Activated T-helper 1 cell treated with anti-CD3 and anti-CD28 coated beads, Interleukin-12 subunit alpha, Interleukin-12 subunit beta, Interleukin-2, Interleukin-4 antibody, amounts not matched to agents 30 ng/mL and 10 ng/mL and 1 ng/mL, durations not matched to agents 14 hours and 24 hours and 36 hours (primary cell): Measurements from ENCODE around the gene SH3RF3. TPM values are rescaled to one million over a fixed set of nuclear protein-coding genes. Genes with fewer than 3 reads are reported as not detected.
A peak's percentile ranks its signal among the peaks of the same experiment; 100 is the strongest.

Experiments used
- DNase-seq: peaks from one replicate; pipeline ENCODE4 v3.0.0; 2021; ENCODE audit warnings: low spot score
- H3K27ac Mint-ChIP-seq: one replicate; pipeline ENCODE4 v1.8.0; 2021; ENCODE audit warnings: mild to moderate bottlenecking, mixed read lengths
- H3K27me3 Mint-ChIP-seq: one replicate; pipeline ENCODE4 v1.8.0; 2022; ENCODE audit warnings: mild to moderate bottlenecking, moderate library complexity, mixed read lengths; ENCODE audit not compliant: insufficient read depth
- H3K36me3 Mint-ChIP-seq: one replicate; pipeline ENCODE4 v1.8.0; 2021; ENCODE audit warnings: low read depth, mixed read lengths
- H3K4me1 Mint-ChIP-seq: one replicate; pipeline ENCODE4 v1.8.0; 2021; ENCODE audit warnings: low read depth, mixed read lengths
- H3K4me3 Mint-ChIP-seq: one replicate; pipeline ENCODE4 v1.8.0; 2021; ENCODE audit warnings: mild to moderate bottlenecking, moderate library complexity, mixed read lengths
- H3K9me3 Mint-ChIP-seq: one replicate; pipeline ENCODE4 v1.8.0; 2021; ENCODE audit warnings: mixed read lengths
- intact Hi-C: fragments of 100-400 bp; cut with micrococcal nuclease; formaldehyde crosslinking; loops from one replicate; pipeline ENCODE4 v1.15.1; 2024
- total RNA-seq: library from RNA; stranded (reverse); gene quantifications from 2 replicates; pipeline ENCODE4 v1.2.3, GENCODE V29; 2022

The SH3RF3 gene
- total RNA-seq, 1 donor from 2014 or later = 0.39 TPM

DNA sequence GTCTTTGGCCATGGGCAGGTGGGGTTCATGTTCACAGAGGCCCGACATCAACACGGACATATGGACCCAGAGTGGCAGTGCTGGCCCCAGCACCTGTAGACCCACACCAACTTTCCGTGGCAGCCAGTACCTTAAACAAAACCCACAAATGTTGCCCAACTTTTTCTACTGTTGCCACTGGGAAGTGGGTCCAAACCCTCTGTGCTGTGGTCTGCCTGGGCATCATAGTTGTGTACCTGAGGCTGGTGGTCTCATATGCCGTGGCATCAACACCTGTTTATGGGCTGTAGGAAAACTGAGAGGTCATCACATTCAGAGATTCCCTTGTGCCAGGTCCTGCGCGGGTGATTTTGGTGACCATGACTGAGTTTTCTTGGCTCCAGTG, 79.9 kb downstream of the SH3RF3 start:
- H3K27ac Mint-ChIP-seq = no peak overlapping the region
- H3K4me3 Mint-ChIP-seq = no peak overlapping the region
- H3K27me3 Mint-ChIP-seq = peaks cover 71% of the 10 kb centered on the region
- peaks cover 34% of the 10 kb centered on the region for H3K4me1 Mint-ChIP-seq
- no peak for DNase-seq
- no peaks in the 10 kb centered on the region for H3K9me3 Mint-ChIP-seq
- peaks cover 1% of the 10 kb centered on the region for H3K36me3 Mint-ChIP-seq
- intact Hi-C loops = no loop called here

DNA sequence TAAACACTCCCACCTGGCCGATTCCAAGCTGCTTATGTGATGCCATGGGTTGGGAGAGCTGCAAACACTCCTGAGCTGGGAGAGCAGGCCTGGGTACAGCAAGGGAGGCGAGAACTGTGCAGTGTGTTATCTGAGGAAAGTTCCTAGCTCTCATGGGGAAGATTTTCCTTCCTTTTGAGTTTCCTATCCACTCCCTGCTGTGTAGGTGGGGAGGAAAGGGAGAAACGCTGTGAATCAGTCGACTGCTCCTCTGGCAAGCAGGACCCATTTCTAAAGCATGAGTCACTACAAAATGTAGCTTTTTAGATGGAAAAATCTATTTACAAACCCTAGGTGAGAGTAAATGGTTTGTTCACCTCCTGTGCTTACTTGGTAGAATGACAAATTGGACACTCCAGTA, 80.4 kb downstream of the SH3RF3 start:
- Mint-ChIP-seq H3K27ac (no peak overlapping the region), H3K27me3 (peaks cover 70% of the 10 kb centered on the region)
- intact Hi-C loops = no loop called here

DNA sequence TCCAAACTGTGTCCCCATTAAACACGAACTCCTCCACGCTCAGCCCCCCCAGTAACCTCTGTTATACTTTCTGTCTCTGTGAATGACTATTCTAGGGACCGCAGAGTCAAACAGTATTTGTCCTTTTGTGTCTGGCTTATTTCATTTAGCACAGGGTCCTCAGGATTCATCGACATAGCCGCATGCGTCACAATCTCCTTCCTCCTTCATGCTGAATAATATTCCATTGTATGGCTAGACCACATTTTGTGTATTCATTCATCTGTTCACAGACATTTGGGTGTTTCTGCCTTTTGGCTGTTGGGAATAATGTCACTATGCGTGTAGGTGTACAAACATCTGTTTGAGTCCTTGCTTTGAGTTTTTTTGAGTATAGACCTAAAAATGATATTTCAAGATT, 80.9 kb downstream of the SH3RF3 start:
- no peak overlapping the region for H3K27ac Mint-ChIP-seq
- peaks cover 1% of the 10 kb centered on the region for H3K36me3 Mint-ChIP-seq
- peaks cover 70% of the 10 kb centered on the region for H3K27me3 Mint-ChIP-seq
- H3K9me3 Mint-ChIP-seq = no peaks in the 10 kb centered on the region
- no peak for DNase-seq
- intact Hi-C loops = loop anchor here (5.0 to 10.0 kb wide), 4 partner anchors 302 to 763 kb away; partner anchors contain the start of genes CCDC138 and GCC2
- no peak overlapping the region for H3K4me3 Mint-ChIP-seq
- peaks cover 44% of the 10 kb centered on the region for H3K4me1 Mint-ChIP-seq

More for the DNA sequence above, 80.4 kb downstream of the SH3RF3 start:
- Mint-ChIP-seq H3K4me1 (peaks cover 38% of the 10 kb centered on the region), H3K9me3 (no peaks in the 10 kb centered on the region), H3K36me3 (peaks cover 1% of the 10 kb centered on the region), H3K4me3 (no peak overlapping the region)
- DNase-seq = no peak

DNA sequence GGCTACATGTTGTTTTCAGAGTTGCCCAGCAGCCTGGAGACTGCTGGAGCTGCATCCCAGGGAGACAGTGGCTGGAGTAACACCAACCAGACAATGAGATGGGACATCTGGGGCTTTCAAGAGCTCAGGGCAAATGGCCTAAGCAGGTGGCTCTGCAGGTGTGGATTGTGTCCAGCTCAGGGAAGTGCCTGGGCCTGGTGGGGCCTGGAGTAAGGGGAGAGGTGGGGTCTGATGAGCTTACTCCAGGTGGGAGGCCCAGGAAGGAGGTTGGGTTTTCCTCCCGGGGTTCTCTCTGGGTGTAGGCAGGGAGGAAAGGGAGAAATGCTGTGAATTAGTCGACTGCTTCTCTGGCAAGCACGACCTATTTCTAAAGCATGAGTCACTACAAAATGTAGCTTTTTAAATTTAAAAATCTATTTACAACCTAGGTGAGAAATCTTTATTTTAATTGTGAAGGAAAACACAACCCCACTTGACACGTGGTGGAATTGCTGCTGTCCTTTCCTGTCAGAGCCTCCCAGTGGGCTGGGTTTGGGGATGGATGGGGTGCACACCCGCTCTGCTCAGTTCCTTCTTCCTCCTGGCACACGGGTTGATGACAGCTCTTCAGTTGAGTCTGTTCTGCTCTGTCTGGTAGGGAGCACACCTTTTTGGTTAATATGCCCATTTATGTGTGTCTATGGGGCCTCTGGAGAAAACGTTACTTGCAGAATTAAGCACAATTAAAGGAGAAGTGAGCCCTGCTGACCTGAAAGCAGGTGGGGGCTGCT, 81.6 kb downstream of the SH3RF3 start:
- H3K4me1 Mint-ChIP-seq = peaks cover 50% of the 10 kb centered on the region
- no peak overlapping the region for H3K27ac Mint-ChIP-seq
- intact Hi-C loops = loop anchor here (5.0 to 10.0 kb wide), 4 partner anchors 302 to 763 kb away; partner anchors contain the start of genes CCDC138 and GCC2

DNA sequence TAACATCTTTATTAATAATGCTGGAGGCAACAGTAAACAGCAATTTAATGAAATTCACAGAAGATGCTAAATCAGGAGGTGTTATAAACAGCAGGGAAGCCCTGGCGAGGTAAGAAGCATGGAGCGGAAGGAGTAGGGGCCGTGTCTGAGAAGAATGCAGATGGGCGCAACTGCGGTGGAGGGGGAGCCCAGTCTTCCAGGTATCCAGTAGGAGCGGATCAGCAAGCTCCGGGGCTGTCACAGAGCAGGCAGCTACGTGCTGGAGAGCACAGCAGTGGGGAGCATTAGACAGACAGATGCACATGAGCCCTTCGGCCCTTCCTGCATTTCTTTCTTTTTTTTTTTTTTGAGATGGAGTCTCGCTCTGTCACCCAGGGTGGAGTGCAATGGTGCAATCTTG, 82.3 kb downstream of the SH3RF3 start:
- peaks cover 1% of the 10 kb centered on the region for H3K36me3 Mint-ChIP-seq
- no peak overlapping the region for H3K4me3 Mint-ChIP-seq
- intact Hi-C loops = loop anchor here (5.0 to 10.0 kb wide), 4 partner anchors 301 to 764 kb away; partner anchors contain the start of genes CCDC138 and GCC2
- H3K27ac Mint-ChIP-seq = no peak overlapping the region
- H3K4me1 Mint-ChIP-seq = peaks cover 57% of the 10 kb centered on the region
- peaks cover 80% of the 10 kb centered on the region for H3K27me3 Mint-ChIP-seq
- no peak for DNase-seq
- H3K9me3 Mint-ChIP-seq = no peaks in the 10 kb centered on the region

More for the DNA sequence above, 81.6 kb downstream of the SH3RF3 start:
- Mint-ChIP-seq H3K36me3 (peaks cover 1% of the 10 kb centered on the region), H3K9me3 (no peaks in the 10 kb centered on the region), H3K27me3 (peaks cover 76% of the 10 kb centered on the region), H3K4me3 (no peak overlapping the region)
- DNase-seq = no peak

DNA sequence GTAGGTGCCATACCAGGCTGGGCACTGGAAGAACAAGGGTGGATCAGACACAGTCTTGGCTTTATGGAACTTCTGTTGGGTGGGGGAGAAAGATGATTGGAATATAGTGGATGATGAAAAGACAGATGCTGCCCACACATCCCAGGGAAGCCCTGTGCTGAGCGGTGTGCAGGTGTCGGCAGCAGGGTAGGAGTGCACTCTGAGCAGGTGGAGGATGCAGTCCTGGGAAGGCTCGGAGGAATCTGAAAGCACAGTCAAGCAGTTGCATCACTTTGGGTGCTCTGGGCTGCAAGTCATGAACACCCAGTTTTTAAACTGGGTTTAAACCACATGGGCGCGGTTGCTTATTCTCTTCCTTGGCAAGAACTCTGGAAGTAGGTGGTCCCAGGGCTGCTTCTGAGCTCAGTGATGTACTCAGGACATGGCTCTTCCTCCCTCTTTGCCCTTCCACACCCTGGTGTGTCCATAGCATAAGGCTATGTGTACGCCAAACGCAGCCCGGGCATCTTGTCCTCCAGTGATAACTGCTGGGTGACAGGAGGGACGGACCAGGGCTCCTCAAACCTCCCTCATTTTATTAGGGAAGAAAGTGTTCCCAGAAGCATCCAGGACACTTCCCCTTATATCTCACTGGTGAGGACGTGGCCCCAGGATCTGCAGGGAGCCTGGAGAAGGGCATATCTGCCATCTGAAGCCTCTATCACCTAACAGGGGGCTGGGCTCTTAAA, 84.0 kb downstream of the SH3RF3 start:
- Mint-ChIP-seq H3K4me3 (no peak overlapping the region), H3K4me1 (peaks cover 74% of the 10 kb centered on the region), H3K27ac (peak overlapping the region; percentile 93), H3K9me3 (peaks cover 7% of the 10 kb centered on the region), H3K36me3 (peaks cover 1% of the 10 kb centered on the region), H3K27me3 (peaks cover 73% of the 10 kb centered on the region)
- intact Hi-C loops = loop anchor here (5.0 to 10.0 kb wide), 4 partner anchors 299 to 766 kb away; partner anchors contain the start of genes CCDC138 and GCC2
- no peak for DNase-seq

DNA sequence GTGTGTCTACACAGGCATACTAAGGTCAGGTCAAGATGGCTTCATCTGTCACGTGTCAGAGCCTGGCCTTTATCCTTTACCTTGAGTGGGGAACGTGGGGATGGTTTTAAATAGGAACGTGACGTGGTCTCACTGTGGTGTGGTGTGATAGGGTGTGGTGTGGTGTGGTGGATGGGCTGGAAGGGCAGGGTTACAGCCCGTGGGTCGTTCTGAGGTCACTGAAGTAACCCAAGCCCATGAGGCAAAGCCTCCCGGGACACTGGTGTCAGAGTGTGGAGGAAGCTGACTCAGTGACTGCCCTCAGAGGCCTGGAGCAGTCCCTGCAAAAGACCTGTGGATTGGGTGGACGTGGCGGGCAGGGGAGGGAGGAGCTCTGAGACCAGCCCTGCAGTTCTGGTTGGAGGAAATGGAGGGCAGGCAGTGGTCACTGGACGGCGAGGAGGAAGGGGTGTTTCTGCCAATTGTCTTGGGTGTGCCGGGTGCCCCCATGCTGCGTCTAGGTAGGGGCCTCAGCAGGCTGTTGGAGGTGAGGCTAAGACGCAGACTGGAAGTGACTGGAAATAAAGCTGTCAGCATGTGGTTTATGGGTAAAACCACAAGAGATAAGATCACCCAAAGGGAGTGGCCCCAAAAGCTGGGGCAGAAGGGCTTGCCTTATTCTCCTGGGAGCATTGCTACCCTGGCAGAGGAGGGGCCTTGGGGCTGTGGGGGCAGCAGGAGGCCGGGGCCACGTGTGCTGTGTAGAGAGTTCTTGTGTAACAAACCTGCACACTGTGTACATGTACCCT, 84.8 kb downstream of the SH3RF3 start:
- peak; percentile 74 for DNase-seq
- peaks cover 82% of the 10 kb centered on the region for H3K4me1 Mint-ChIP-seq
- H3K36me3 Mint-ChIP-seq = peaks cover 1% of the 10 kb centered on the region
- intact Hi-C loops = loop anchor here (1.0 to 10.0 kb wide), 6 partner anchors 71 to 767 kb away; partner anchors contain the start of genes CCDC138, GCC2 and SH3RF3
- peaks cover 68% of the 10 kb centered on the region for H3K27me3 Mint-ChIP-seq
- H3K9me3 Mint-ChIP-seq = peaks cover 7% of the 10 kb centered on the region
- peak overlapping the region; percentile 72 for H3K4me3 Mint-ChIP-seq
- H3K27ac Mint-ChIP-seq = peak overlapping the region; percentile 93

DNA sequence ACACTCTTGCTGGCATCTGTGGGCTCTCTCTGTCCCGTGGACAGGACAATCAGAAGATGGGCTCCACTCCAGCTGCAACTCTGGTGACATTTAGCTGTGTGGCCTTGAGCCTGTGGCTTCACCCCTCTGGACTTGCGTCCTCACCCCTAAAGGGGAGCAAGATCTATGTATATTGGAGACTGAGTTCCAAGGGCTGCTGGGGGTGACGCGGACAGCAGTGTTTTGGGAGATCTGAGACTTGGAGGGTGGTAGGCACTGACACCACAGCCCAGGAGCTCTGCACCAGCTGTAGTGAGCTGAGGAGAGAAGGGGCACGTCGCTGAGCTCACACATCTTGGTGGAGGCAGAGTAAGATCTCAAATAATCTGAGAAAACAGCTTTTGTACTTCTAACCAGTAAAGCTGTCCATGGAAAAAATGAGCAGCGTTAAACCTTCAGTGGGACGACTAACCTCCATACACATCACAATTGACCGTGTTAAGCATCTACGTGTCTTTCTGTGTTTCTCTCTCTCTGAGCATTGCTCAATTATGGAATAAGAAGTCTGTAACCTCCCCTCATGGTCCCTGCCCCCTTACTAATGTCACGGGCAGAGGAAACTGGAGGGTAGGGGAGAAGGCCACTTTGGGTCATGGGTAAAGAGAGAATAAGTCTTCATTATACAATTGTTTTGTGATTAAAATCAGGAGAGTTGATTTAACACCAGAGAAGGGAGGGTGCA, 85.8 kb downstream of the SH3RF3 start:
- H3K27ac Mint-ChIP-seq = peak overlapping the region; percentile 93
- peaks cover 7% of the 10 kb centered on the region for H3K9me3 Mint-ChIP-seq
- peaks cover 68% of the 10 kb centered on the region for H3K27me3 Mint-ChIP-seq
- peaks cover 86% of the 10 kb centered on the region for H3K4me1 Mint-ChIP-seq
- intact Hi-C loops = loop anchor here (1.0 to 10.0 kb wide), 8 partner anchors 72 to 768 kb away; partner anchors contain the start of genes CCDC138, GCC2 and SH3RF3
- H3K4me3 Mint-ChIP-seq = peak overlapping the region; percentile 72
- no peak for DNase-seq
- H3K36me3 Mint-ChIP-seq = peaks cover 4% of the 10 kb centered on the region

DNA sequence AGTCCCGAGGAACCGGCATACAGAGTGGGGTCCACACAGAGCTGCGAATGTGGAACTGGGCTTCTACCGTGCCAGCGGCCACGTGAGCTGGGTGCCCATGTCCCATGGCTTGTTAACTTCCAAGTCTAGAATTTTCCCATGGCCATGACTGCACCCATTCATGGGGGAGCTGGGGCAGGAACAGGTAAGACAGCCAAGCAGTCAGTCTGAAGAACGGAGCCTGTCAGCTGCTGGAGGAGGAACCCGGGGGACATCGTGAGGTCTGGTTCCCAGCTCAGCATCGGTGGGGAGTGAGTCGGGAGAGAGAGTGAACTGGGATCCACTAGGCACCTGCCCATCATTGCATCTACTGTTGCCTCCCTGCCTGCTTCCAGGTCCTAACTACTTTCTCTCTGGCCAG, 86.9 kb downstream of the SH3RF3 start:
- DNase-seq = no peak
- Mint-ChIP-seq H3K4me3 (no peak overlapping the region), H3K27me3 (peaks cover 61% of the 10 kb centered on the region), H3K36me3 (peaks cover 4% of the 10 kb centered on the region), H3K4me1 (peaks cover 79% of the 10 kb centered on the region), H3K27ac (peak overlapping the region; percentile 93), H3K9me3 (peaks cover 7% of the 10 kb centered on the region)
- intact Hi-C loops = loop anchor here (2.0 to 10.0 kb wide), 5 partner anchors 87 to 621 kb away; partner anchors contain the start of genes CCDC138 and SH3RF3

DNA sequence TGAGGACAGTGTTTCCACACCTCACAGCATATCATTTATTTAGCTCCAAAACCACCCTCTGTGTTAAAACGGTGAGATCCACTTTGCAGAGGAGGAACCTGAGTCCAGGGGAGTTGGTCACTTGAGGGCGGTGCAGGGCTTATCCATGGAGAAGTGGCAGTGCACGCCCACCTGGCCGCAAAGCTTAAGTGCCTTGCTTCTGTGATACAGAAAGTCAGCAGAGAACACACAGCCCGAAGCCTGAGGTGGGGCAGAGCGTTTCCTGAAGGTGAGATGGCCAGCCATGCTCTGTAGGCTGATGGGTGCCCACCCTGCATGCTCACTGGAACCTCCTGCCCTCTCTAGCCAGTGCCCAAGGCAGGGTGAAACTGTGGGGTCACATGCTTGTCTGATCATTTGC, 87.3 kb downstream of the SH3RF3 start:
- DNase-seq = no peak
- no peak overlapping the region for H3K4me3 Mint-ChIP-seq
- peaks cover 57% of the 10 kb centered on the region for H3K27me3 Mint-ChIP-seq
- H3K36me3 Mint-ChIP-seq = peaks cover 3% of the 10 kb centered on the region
- intact Hi-C loops = loop anchor here (5.0 to 10.0 kb wide), 4 partner anchors 116 to 622 kb away; partner anchors contain the start of gene CCDC138
- H3K4me1 Mint-ChIP-seq = peaks cover 74% of the 10 kb centered on the region
- peaks cover 7% of the 10 kb centered on the region for H3K9me3 Mint-ChIP-seq
- H3K27ac Mint-ChIP-seq = no peak overlapping the region

DNA sequence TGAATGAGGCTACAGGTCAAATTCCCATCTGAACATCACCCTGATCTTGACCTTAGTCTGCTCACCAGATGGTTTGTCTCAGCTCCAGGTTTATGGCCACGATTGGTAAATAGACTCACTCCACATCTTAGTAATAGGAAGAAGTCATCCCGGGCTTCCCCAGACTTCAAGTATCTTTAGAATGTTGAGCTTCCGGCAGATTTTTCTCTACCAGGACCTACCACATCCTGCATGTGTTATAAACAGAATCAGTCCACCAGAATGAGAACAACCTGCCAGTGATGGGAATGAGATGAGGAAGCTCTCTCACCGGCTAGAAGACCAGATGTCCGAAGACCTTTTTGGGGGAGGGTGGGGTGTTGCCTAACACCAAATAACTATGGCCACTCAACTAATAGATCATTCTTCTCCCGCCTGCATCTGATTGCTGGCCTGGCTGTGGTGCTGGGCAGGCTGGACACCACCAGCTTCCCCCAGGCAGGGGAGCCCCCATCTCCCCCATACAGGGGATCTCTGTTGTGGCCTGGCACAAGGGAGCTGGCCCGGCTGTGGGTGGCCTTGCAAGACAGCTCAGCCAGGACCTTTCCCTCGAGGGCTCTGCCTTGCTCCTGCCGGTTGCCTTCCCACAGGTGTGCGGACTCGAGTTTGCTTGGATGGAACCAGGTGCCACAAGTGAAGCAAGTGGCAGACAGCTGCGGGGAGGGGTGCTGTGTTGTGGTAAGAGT, 88.5 kb downstream of the SH3RF3 start:
- H3K4me3 Mint-ChIP-seq = peak overlapping the region; percentile 41
- DNase-seq = no peak
- peaks cover 2% of the 10 kb centered on the region for H3K36me3 Mint-ChIP-seq
- H3K27ac Mint-ChIP-seq = peak overlapping the region; percentile 61
- peaks cover 66% of the 10 kb centered on the region for H3K4me1 Mint-ChIP-seq
- H3K9me3 Mint-ChIP-seq = peaks cover 7% of the 10 kb centered on the region
- intact Hi-C loops = loop anchor here (5.0 to 10.0 kb wide), 4 partner anchors 115 to 623 kb away; partner anchors contain the start of gene CCDC138
- H3K27me3 Mint-ChIP-seq = peaks cover 48% of the 10 kb centered on the region
